Measurements from ENCODE around the gene NBPF26.
"Not testable (repeated sequence)": the region's sequence is repeated elsewhere in the genome, so short reads cannot be mapped to it uniquely, and the experiment has no call there.

The NBPF26 gene

DNA sequence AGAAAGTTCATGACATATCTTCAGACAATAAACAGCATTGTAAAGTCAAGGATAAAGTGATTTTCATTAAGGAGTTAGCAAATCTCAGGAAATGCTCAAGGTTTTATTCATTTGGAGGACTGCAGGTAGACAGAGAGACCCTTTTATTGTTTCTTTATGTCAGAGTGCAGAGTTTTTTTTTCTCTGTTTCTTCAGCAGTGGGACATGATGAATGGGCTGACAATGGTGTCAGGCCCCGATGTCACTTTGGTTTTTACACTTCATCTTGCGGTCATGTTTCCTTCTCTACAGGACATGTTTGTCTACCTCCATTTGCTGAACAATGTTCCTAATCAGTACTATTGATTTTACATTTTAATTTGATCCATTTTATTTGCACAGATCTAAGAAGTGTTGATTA, 134.4 kb downstream of the NBPF26 start:
- DNase-seq (ENCODE audit: low read depth), result not testable (repeated sequence)

DNA sequence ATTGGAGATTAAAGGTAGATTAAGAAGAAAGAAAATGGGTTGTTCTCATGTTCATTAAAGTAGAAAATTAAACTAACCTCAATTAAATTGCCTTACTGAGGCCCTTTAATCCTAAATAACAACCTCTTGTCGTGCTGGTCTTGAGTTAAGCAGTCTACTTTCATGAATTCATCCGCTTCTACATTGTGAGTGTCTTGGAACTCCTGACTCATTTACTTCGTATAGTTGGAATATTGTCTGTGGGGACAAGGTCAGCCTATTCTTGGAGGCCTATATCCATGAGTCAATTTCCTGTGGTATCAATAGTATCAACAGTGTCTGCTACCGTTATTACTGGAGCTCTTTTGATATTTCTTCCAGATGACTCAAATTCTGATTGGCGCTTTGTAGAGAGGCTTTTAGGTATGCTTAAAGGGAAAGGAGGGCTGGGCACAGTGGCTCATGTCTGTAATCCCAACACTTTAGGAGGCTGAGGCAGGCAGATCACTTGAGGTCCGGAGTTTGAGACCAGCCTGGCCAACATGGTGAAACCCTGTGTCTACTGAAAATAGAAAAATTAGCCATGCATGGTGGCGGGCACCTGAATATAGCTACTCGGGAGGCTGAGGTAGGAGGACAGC, 136.0 kb downstream of the NBPF26 start:
- not testable (repeated sequence) for DNase-seq (ENCODE audit: low read depth)

DNA sequence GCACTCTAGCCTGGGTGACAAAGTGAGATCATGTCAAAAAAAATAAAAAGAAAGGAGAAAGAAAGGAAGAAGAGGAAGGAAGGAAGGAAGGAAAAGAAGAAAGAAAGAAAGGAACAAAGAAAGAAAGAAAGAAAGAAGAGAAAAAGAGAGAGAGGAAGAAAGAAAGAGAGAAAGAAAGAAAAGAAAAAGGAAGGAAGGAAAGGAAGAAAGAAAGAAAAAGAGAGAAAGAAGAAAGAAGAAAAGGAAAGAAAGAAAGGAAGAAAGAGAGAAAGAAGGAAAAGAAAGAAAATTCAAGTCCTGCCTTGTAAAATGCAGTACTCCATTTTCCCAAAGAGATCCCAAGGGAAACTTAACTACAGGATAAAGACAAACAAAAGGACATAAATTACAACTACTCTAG, 154.5 kb downstream of the NBPF26 start:
- DNase-seq (ENCODE audit: low read depth), result not testable (repeated sequence)

DNA sequence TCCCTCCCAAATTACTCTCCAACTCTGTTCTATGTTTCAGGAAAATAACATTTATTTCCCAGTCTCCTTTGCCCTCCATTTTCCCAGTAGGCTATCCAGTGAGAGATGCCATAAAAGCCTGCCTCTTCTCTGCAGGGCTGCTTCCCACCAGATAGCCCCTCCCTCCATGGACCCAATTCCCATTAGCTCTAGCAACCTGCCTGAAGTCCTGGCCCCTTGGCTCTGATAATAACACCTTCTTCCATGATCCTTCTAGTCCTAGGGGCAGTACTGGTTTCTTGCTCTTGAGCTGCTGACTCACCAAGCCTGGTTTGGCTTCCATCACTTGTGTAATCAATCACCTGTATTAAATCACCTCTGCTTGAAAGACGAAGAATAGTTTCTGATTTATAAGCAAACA, 156.3 kb downstream of the NBPF26 start:
- not testable (repeated sequence) for DNase-seq (ENCODE audit: low read depth)

DNA sequence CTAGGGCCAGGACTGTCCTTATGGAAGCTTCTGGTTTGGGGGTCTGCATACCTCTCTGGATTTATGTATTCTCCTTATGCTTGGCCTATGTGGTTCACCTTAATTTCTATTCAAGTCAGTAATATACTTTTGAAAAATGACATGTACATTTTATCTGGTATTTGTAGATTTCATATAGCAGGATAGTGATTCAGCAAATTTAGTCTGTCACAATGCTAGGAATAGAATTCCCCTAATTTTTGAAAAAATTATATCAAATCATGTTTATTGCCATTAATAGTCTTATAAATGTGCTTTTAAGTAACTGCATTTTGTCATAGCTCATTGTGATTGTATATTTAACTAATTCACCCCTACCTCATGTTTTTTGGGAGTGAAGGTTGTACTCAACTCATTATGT, 158.2 kb downstream of the NBPF26 start:
- not testable (repeated sequence) for DNase-seq (ENCODE audit: low read depth)

All from CMK (cell line).